ENCODE measurements around the gene SLIT3.

DNA sequence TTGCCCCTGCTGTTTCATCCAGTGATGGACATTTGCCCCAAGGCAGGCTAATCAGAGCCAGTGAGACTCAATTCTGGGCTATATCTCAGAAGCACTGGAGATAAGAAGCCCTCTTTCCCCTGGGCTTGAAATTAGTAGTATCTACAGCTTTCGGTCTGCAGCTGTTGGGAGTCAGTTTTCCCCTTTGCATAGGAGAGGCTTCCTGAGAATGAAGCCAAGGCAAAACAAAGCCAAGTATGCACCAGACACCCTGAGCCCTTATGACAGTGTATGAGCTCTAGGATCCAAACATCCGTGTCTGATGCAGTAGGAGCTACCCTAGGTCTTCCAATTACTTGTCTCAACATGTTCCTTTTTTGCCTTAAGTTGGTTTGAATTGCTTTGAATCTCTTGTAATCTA lies 642.5 kb downstream of the SLIT3 start:
- no peak for TF ChIP-seq CTCF (IDR thresholded peaks at IDR 0.05; ENCODE audit: insufficient read depth, low read length)
- TF ChIP-seq POLR2AphosphoS5 (IDR thresholded peaks at IDR 0.05; ENCODE audit: low read depth): no peak
- TF ChIP-seq REST (IDR thresholded peaks at IDR 0.05; ENCODE audit: insufficient replicate concordance, low read depth): no peak
- no peak for TF ChIP-seq GABPA (IDR thresholded peaks at IDR 0.05; ENCODE audit: low read depth)
- no peak for TF ChIP-seq SPI1 (IDR thresholded peaks at IDR 0.05; ENCODE audit: borderline replicate concordance, low read depth)
